Spinal cord (tissue), 10 donors: ENCODE measurements around the gene TAX1BP3. TPM values are rescaled to one million over a fixed set of nuclear protein-coding genes. Genes with fewer than 3 reads are reported as not detected.
A peak's percentile ranks its signal among the peaks of the same experiment; 100 is the strongest.

Source experiments
- DNase-seq, 6 donors: peaks; one replicate each; pipeline versions ENCODE4 v3.0.0 to v3.0.0-alpha.2; 2013 to 2015; ENCODE audit warnings: low spot score in 6 of 6, low read depth in 4 of 6
- H3K27ac ChIP-seq: one replicate; pipeline ENCODE4 v1.5.1; 2013; ENCODE audit warnings: low read depth, low read length, control low read depth
- H3K27me3 ChIP-seq: one replicate; pipeline ENCODE4 v1.6.1; 2013; ENCODE audit warnings: low read length; ENCODE audit not compliant: control insufficient read depth, insufficient read depth
- H3K36me3 ChIP-seq: one replicate; pipeline ENCODE4 v1.6.1; 2013; ENCODE audit warnings: low read length; ENCODE audit not compliant: control insufficient read depth, insufficient read depth
- H3K4me1 ChIP-seq: one replicate; pipeline ENCODE4 v1.6.1; 2013; ENCODE audit warnings: low read length; ENCODE audit not compliant: control insufficient read depth, insufficient read depth
- H3K4me3 ChIP-seq: one replicate; pipeline ENCODE4 v1.5.1; 2013; ENCODE audit warnings: low read depth, low read length, control low read depth
- H3K9me3 ChIP-seq: one replicate; pipeline ENCODE4 v1.6.1; 2013; ENCODE audit warnings: low read length; ENCODE audit not compliant: control insufficient read depth, insufficient read depth
- WGBS: methylation state at CpG from one replicate; pipeline ENCODE4 v1.1.5; 2013; ENCODE audit warnings: missing lambda C conversion rate; ENCODE audit not compliant: insufficient coverage; 5-methylcytosine and 5-hydroxymethylcytosine counted together
- polyA plus RNA-seq, 2 donors: library from polyadenylated mRNA; unstranded; fragments of 120-200 nt; gene quantifications; one replicate each; pipeline ENCODE4 v1.2.1, GENCODE V29; 2013; ENCODE audit not compliant: insufficient read length in 2 of 2
- total RNA-seq, 2 donors: library from RNA; depleted of rRNA in 1 of 2; stranded (reverse); fragments of 120-200 nt in 1 of 2; fragments of >200 nt in 1 of 2; gene quantifications; one replicate each; pipeline versions ENCODE4 v1.2.3 to v1.2.4, GENCODE V29; 2013 to 2014
- donor health status: healthy.

Gene TAX1BP3
- total and polyA plus RNA-seq, 4 donors, result 26.4 to 116 (median 48.7) TPM

GRCh38 chr17:3679531-3680126, 11.3 kb upstream of the TAX1BP3 start:
- 71% methylated on average over 20 of the region's 20 CpGs for WGBS

DNA sequence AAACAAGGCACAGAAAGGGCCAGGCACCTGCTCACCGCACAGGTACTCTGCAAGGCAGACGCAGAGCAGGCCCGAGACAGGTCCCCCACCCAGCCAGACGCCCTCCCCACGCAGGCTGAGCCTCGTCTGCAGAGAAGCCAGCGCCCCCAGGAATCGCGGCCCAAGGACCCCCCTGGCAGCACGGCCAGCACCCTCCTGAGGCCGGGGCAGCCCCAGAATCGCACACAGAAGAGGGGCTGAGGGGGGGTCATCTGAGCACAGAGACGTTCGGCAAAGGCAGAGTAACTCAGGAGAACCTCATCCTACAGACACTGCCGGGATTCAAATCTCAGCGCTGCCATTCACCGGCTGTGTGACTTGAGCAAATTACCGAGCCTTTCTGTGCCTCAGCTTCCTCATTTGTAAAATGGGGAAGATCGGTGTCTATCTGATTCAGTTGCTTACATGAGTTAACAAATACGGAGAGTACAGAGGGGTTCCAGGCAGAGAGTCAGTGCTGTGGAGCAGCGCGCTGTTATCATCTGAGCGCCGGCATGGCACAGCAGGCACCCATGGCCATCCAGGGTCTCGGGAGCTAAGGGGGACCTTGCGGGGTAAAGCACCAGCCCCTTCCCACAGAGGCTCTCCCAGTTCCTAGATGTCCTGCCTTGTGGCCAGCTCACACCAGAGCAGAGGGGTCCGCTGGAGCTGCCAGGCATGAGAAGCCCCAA, 10.6 kb upstream of the TAX1BP3 start:
- 88% methylated on average over 21 of the region's 27 CpGs for WGBS
- Histone ChIP-seq H3K9me3 (no peaks in the 10 kb centered on the region), H3K4me1 (no peaks in the 10 kb centered on the region), H3K27ac (no peak overlapping the region), H3K36me3 (peaks cover 21% of the 10 kb centered on the region), H3K27me3 (peaks cover 4% of the 10 kb centered on the region), H3K4me3 (no peak overlapping the region)
- no peak for DNase-seq

More at GRCh38 chr17:3679531-3680126, 11.3 kb upstream of the TAX1BP3 start:
- Histone ChIP-seq H3K27ac (no peak overlapping the region), H3K4me1 (no peaks in the 10 kb centered on the region), H3K9me3 (no peaks in the 10 kb centered on the region), H3K27me3 (peaks cover 6% of the 10 kb centered on the region), H3K36me3 (peaks cover 25% of the 10 kb centered on the region), H3K4me3 (no peak overlapping the region)
- no peak for DNase-seq

- Histone ChIP-seq H3K4me3 (no peak overlapping the region), H3K27ac (no peak overlapping the region), H3K36me3 (peaks cover 24% of the 10 kb centered on the region), H3K27me3 (peaks cover 2% of the 10 kb centered on the region), H3K4me1 (no peaks in the 10 kb centered on the region), H3K9me3 (no peaks in the 10 kb centered on the region)
- no peak for DNase-seq
- 41% methylated on average over 16 of the region's 16 CpGs for WGBS
Observed at GRCh38 chr17:3678095-3678820, 9.9 kb upstream of the TAX1BP3 start.

DNA sequence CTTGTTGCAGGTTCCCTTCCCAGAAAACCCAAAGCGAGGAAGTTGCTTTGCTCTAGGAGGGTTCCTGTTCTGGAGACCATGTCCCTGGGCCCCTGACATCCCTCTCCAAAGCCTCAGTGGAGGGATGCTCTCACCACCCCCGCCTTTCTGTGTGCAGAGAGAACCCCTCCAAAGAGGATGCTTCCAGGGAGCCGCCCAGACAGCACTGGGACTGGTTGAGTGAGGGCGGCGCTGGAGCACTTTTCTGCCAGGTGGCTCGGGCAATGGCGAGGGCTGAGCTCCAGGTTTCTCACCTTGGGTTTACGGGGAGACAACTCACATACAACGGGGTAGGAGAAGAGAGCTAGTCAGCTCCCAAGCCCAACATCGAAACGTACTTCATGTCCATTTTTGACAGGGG, 7.5 kb upstream of the TAX1BP3 start:
- Histone ChIP-seq H3K36me3 (peaks cover 20% of the 10 kb centered on the region), H3K4me1 (no peaks in the 10 kb centered on the region), H3K27me3 (no peaks in the 10 kb centered on the region), H3K4me3 (no peak overlapping the region), H3K9me3 (no peaks in the 10 kb centered on the region), H3K27ac (no peak overlapping the region)
- WGBS, result 89% methylated on average over 11 of the region's 11 CpGs
- DNase-seq, result no peak

GRCh38 chr17:3672571-3672970, 4.2 kb upstream of the TAX1BP3 start:
- Histone ChIP-seq H3K27ac (no peak overlapping the region), H3K4me3 (no peak overlapping the region), H3K27me3 (no peaks in the 10 kb centered on the region), H3K36me3 (peaks cover 18% of the 10 kb centered on the region), H3K9me3 (no peaks in the 10 kb centered on the region), H3K4me1 (peaks cover 16% of the 10 kb centered on the region)
- 100% methylated on average over 1 of the region's 4 CpGs for WGBS
- no peak for DNase-seq

GRCh38 chr17:3669548-3669947, 1.2 kb upstream of the TAX1BP3 start:
- Histone ChIP-seq H3K4me1 (peaks cover 41% of the 10 kb centered on the region), H3K4me3 (peak overlapping the region; percentile 95), H3K9me3 (no peaks in the 10 kb centered on the region), H3K27ac (no peak overlapping the region), H3K36me3 (peaks cover 20% of the 10 kb centered on the region), H3K27me3 (no peaks in the 10 kb centered on the region)
- WGBS, result 66% methylated on average over 7 of the region's 12 CpGs
- DNase-seq, result no peak

DNA sequence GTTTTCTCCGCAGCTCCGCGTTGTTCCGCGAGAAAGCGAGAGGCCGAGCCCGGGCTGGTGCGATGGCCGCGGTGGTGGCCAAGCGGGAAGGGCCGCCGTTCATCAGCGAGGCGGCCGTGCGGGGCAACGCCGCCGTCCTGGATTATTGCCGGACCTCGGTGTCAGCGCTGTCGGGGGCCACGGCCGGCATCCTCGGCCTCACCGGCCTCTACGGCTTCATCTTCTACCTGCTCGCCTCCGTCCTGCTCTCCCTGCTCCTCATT, 638 bp upstream of the TAX1BP3 start:
- Histone ChIP-seq H3K27me3 (no peaks in the 10 kb centered on the region), H3K27ac (peak overlapping the region; percentile 84), H3K4me3 (peak overlapping the region; percentile 95), H3K4me1 (peaks cover 41% of the 10 kb centered on the region), H3K36me3 (peaks cover 25% of the 10 kb centered on the region), H3K9me3 (no peaks in the 10 kb centered on the region)
- DNase-seq, result no peak
- under 1% methylated on average over 32 of the region's 32 CpGs for WGBS

DNA sequence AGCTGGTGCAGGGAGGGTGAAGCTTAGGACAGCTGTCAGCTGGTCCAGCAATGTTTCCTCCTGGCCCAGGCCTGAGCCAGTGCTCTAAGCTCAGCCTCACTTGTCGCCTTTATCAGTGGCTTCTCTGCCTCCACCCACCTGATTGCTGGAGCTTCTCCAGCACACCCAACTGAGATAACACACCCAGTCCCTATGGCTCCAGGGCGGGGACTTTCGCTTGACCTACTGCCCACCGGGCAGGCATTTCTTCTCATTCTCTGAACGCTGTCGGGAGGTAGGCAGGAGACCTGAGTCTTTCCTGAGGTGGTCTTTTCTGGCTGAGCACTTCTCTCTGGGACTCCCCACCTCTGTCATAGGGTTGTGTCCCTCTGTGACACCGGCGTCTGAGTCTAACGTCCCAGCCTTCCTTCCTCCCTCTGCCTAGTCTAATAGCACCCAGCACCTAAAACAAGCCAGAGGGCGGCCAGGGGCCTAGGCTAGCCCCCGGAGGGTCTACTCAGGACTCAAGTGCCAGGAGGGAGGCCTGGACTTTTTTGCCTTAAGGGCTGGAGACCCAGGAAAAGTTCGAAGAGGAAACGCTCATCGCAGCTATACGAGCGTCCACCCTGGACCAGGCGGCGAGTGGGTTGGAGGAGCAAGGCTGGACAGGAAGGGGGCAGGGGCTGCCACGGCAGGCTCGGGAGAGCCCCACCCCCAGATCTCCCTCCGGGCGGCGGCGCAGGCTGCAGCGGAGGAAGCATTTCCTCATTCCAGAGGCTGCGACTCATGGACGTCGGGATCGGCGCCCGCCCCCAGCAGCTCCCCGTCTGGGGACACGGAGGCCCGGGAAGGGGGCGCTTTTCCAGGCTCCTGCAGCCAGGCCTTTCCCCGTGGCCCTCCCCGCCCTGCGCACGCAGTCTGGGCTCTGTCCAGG, 756 bp downstream of the TAX1BP3 start:
- H3K9me3 ChIP-seq, result no peaks in the 10 kb centered on the region
- peak overlapping the region; percentile 95 for H3K4me3 ChIP-seq
- H3K4me1 ChIP-seq, result peaks cover 48% of the 10 kb centered on the region
- H3K27me3 ChIP-seq, result no peaks in the 10 kb centered on the region
- 7% methylated on average over 31 of the region's 39 CpGs for WGBS
- H3K36me3 ChIP-seq, result peaks cover 36% of the 10 kb centered on the region
- peak overlapping the region; percentile 97 for H3K27ac ChIP-seq
- peak in 5 of 6 donors; percentile 28 to 87 (median 43) for DNase-seq

- H3K4me3 ChIP-seq, result no peak overlapping the region
- 95% methylated on average over 5 of the region's 6 CpGs for WGBS
- peaks cover 52% of the 10 kb centered on the region for H3K4me1 ChIP-seq
- no peak overlapping the region for H3K27ac ChIP-seq
- DNase-seq, result no peak
- H3K27me3 ChIP-seq, result no peaks in the 10 kb centered on the region
- H3K9me3 ChIP-seq, result no peaks in the 10 kb centered on the region
- peaks cover 47% of the 10 kb centered on the region for H3K36me3 ChIP-seq
Observed at GRCh38 chr17:3666516-3666915, 1.9 kb downstream of the TAX1BP3 start.
